ENCODE results near the gene IGFBP7. TPM values are rescaled to one million over a fixed set of nuclear protein-coding genes. Genes with fewer than 3 reads are reported as not detected.
A peak's percentile ranks its signal among the peaks of the same experiment; 100 is the strongest.

Gene IGFBP7
- polyA plus RNA-seq, 2 of the 4 experiments (the other 2 are of a cell fraction) = 133 to 227 TPM

DNA sequence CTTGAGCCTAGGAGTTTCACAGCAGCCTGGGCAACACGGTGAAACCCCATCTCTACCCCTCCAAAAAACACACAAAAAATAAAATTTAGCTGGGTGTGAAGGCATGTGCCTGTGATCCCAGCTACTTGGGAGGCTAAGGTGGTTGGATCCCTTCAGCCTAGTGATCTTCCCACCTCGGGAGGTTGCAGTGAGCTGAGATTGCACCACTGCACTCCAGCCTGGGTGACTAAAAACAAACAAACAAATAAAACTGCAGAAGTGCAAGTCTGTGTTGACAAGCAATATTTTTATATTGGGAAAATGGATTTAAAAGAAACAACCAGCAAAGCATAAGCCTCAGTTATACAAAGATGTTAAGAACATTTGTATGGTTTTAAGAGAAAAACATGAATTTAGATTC lies 46.1 kb downstream of the IGFBP7 start:
- POLR2A ChIA-PET = interaction anchor here (0.9 to 2.3 kb wide), 2 partner anchors 84 to 86 kb away, joined by 4 to 6 read pairs; partner anchors contain the start of genes NOA1 and POLR2B
- WGBS (ENCODE audit: missing lambda C conversion rate) = 15% methylated on average over 2 of the region's 2 CpGs
- H3K4me3 ChIP-seq = no peak overlapping the region
- ATAC-seq = peak in 1 of 2 experiments; percentile 23; a peak in 1 of 6 replicates
- TF ChIP-seq HOXB13 (CRISPR knock-in tag; IDR thresholded peaks at IDR 0.05; ENCODE audit: low read depth) (no peak), JUN (IDR thresholded peaks at IDR 0.05) (no peak), KDM1A (IDR thresholded peaks at IDR 0.05; ENCODE audit: low read depth) (no peak), HOXA7 (CRISPR knock-in tag; IDR thresholded peaks at IDR 0.05) (no peak), HEYL (CRISPR knock-in tag; IDR thresholded peaks at IDR 0.05) (no peak), KDM5A (IDR thresholded peaks at IDR 0.05) (no peak), HDAC2 (IDR thresholded peaks at IDR 0.05) (no peak), GATA3 (IDR thresholded peaks at IDR 0.05; ENCODE audit: borderline replicate concordance) (no peak), NFE2L2 (conservative IDR thresholded peaks at IDR 0.05; ENCODE audit: low read length) (no peak), RAD21 (conservative IDR thresholded peaks at IDR 0.05 in 1 of 2, IDR thresholded peaks at IDR 0.05 in 1 of 2) (no peak), MAZ (IDR thresholded peaks at IDR 0.05; ENCODE audit: borderline replicate concordance, low read depth, low read length) (no peak), FOSL2 (IDR thresholded peaks at IDR 0.05) (no peak), FOSL2 (CRISPR knock-in tag; IDR thresholded peaks at IDR 0.05) (peak; percentile 77), CHD4 (IDR thresholded peaks at IDR 0.05; ENCODE audit: borderline replicate concordance) (no peak), TP53 (CRISPR knock-in tag; IDR thresholded peaks at IDR 0.05) (no peak), CEBPB (IDR thresholded peaks at IDR 0.05) (peak; percentile 39 to 87), POLR2AphosphoS2 (conservative IDR thresholded peaks at IDR 0.05; ENCODE audit: low read length) (no peak), FOXS1 (CRISPR knock-in tag; IDR thresholded peaks at IDR 0.05) (no peak), CBX8 (IDR thresholded peaks at IDR 0.05) (no peak), MYC (IDR thresholded peaks at IDR 0.05; ENCODE audit: borderline replicate concordance, low read length) (no peak), EP300 (IDR thresholded peaks at IDR 0.05) (no peak), RCOR1 (IDR thresholded peaks at IDR 0.05; ENCODE audit: low read depth, low read length) (no peak)
- TF ChIP-seq, protein P1, sequence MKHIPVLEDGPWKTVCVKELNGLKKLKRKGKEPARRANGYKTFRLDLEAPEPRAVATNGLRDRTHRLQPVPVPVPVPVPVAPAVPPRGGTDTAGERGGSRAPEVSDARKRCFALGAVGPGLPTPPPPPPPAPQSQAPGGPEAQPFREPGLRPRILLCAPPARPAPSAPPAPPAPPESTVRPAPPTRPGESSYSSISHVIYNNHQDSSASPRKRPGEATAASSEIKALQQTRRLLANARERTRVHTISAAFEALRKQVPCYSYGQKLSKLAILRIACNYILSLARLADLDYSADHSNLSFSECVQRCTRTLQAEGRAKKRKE (CRISPR knock-in tag; IDR thresholded peaks at IDR 0.05; ENCODE audit: low read depth) = no peak
- TF ChIP-seq, protein P2, sequence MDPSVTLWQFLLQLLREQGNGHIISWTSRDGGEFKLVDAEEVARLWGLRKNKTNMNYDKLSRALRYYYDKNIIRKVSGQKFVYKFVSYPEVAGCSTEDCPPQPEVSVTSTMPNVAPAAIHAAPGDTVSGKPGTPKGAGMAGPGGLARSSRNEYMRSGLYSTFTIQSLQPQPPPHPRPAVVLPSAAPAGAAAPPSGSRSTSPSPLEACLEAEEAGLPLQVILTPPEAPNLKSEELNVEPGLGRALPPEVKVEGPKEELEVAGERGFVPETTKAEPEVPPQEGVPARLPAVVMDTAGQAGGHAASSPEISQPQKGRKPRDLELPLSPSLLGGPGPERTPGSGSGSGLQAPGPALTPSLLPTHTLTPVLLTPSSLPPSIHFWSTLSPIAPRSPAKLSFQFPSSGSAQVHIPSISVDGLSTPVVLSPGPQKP (IDR thresholded peaks at IDR 0.05; ENCODE audit: low read depth, low read length) = no peak
- TF ChIP-seq, protein P3, sequence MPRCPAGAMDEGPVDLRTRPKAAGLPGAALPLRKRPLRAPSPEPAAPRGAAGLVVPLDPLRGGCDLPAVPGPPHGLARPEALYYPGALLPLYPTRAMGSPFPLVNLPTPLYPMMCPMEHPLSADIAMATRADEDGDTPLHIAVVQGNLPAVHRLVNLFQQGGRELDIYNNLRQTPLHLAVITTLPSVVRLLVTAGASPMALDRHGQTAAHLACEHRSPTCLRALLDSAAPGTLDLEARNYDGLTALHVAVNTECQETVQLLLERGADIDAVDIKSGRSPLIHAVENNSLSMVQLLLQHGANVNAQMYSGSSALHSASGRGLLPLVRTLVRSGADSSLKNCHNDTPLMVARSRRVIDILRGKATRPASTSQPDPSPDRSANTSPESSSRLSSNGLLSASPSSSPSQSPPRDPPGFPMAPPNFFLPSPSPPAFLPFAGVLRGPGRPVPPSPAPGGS (IDR thresholded peaks at IDR 0.05) = no peak
- TF ChIP-seq, protein P4, sequence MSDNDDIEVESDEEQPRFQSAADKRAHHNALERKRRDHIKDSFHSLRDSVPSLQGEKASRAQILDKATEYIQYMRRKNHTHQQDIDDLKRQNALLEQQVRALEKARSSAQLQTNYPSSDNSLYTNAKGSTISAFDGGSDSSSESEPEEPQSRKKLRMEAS (IDR thresholded peaks at IDR 0.05) = peak; percentile 32; the same call in 1 of the 2 replicates
- DNase-seq (ENCODE audit: low read depth in 1 of 2, low spot score in 1 of 2) = peak in 1 of 2 experiments; percentile 51
- CTCF ChIA-PET = interaction anchor here (0.5 to 4.8 kb wide), 6 partner anchors 14 to 679 kb away, joined by 3 to 24 read pairs (median 7); no protein-coding TSS in a partner anchor
- H3K4me1 ChIP-seq = peaks cover 82% of the 10 kb centered on the region
- H3K4me2 ChIP-seq = peak overlapping the region; percentile 82
- H3K9me3 ChIP-seq = no peaks in the 10 kb centered on the region
- no peak for FAIRE-seq
- peak overlapping the region; percentile 84 to 88 for H3K27ac ChIP-seq

DNA sequence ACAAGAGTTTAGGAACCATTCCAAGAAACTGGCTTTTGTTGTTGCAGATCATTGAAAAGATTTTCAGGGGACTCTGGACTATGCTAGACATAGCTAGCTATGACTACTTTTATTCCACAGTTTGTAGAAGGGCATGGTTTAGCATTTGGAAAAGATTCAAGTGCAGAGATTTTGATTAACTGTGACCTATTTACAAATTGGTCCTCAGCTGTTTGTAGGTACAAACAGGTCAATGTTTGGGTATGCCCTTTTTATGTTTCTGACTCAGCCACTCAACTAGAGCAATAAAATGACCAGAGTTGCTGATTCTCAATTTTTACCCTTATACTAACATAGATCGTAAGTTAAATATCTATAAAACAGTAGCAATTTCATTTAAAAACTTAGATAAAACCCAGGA lies 46.7 kb downstream of the IGFBP7 start:
- Histone ChIP-seq H3K4me1 (peaks cover 76% of the 10 kb centered on the region), H3K27ac (peak overlapping the region; percentile 84 to 88), H3K9me3 (no peaks in the 10 kb centered on the region), H3K4me2 (peak overlapping the region; percentile 82), H3K4me3 (no peak overlapping the region)
- DNase-seq (ENCODE audit: low read depth in 1 of 2, low spot score in 1 of 2) = no peak
- WGBS (ENCODE audit: missing lambda C conversion rate) = 79% methylated on average over 1 of the region's 1 CpG
- FAIRE-seq = no peak
- POLR2A ChIA-PET = no interaction called here
- CTCF ChIA-PET = interaction anchor here (0.9 to 4.8 kb wide), 2 partner anchors 25 to 128 kb away, joined by 4 to 24 read pairs; no protein-coding TSS in a partner anchor
- no peak for ATAC-seq
- TF ChIP-seq, protein P4 (IDR thresholded peaks at IDR 0.05) = no peak
- no peak for TF ChIP-seq EP300 (IDR thresholded peaks at IDR 0.05)
- TF ChIP-seq, protein P5, sequence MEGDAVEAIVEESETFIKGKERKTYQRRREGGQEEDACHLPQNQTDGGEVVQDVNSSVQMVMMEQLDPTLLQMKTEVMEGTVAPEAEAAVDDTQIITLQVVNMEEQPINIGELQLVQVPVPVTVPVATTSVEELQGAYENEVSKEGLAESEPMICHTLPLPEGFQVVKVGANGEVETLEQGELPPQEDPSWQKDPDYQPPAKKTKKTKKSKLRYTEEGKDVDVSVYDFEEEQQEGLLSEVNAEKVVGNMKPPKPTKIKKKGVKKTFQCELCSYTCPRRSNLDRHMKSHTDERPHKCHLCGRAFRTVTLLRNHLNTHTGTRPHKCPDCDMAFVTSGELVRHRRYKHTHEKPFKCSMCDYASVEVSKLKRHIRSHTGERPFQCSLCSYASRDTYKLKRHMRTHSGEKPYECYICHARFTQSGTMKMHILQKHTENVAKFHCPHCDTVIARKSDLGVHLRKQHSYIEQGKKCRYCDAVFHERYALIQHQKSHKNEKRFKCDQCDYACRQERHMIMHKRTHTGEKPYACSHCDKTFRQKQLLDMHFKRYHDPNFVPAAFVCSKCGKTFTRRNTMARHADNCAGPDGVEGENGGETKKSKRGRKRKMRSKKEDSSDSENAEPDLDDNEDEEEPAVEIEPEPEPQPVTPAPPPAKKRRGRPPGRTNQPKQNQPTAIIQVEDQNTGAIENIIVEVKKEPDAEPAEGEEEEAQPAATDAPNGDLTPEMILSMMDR (IDR thresholded peaks at IDR 0.05) = no peak
- no peak for TF ChIP-seq BHLHE40 (IDR thresholded peaks at IDR 0.05; ENCODE audit: low read depth, low read length)
- TF ChIP-seq RCOR1 (IDR thresholded peaks at IDR 0.05; ENCODE audit: low read depth, low read length) = no peak
- no peak for TF ChIP-seq EHMT2 (IDR thresholded peaks at IDR 0.05; ENCODE audit: low read depth)
- no peak for TF ChIP-seq CBX8 (IDR thresholded peaks at IDR 0.05)
- TF ChIP-seq HDAC2 (IDR thresholded peaks at IDR 0.05) = no peak
- no peak for TF ChIP-seq NFE2L2 (conservative IDR thresholded peaks at IDR 0.05; ENCODE audit: low read length)
- TF ChIP-seq KDM1A (IDR thresholded peaks at IDR 0.05; ENCODE audit: low read depth) = no peak
